ENCODE measurements around the gene PSMA6. TPM values are rescaled to one million over a fixed set of nuclear protein-coding genes. Genes with fewer than 3 reads are reported as not detected.

The PSMA6 gene
- total and polyA plus RNA-seq, 2 of the 13 experiments (the other 11 are each of a cell fraction or from before 2014, with no cell fraction given) = 525 to 1,109 TPM

GRCh38 chr14:35362911-35363374, 70.8 kb downstream of the PSMA6 start (continued):
- TF ChIP-seq ZFX (CRISPR knock-in tag; IDR thresholded peaks at IDR 0.05; ENCODE audit: low read depth) (peak; percentile 56; the same call in 1 of the 2 replicates), MBD4 (IDR thresholded peaks at IDR 0.05; ENCODE audit: borderline replicate concordance, low read length) (no peak), BATF2 (CRISPR knock-in tag; IDR thresholded peaks at IDR 0.05) (no peak), IKZF1 (IDR thresholded peaks at IDR 0.05) (no peak), ZNF652 (CRISPR knock-in tag; IDR thresholded peaks at IDR 0.05; ENCODE audit: borderline replicate concordance, low read depth) (no peak), ZNF780A (CRISPR knock-in tag; IDR thresholded peaks at IDR 0.05) (peak; percentile 53; the same call in 1 of the 2 replicates), FOSL2 (CRISPR knock-in tag; IDR thresholded peaks at IDR 0.05) (no peak), SOX6 (IDR thresholded peaks at IDR 0.05) (no peak), SOX6 (CRISPR knock-in tag; IDR thresholded peaks at IDR 0.05) (no peak), ZIK1 (CRISPR knock-in tag; IDR thresholded peaks at IDR 0.05; ENCODE audit: borderline replicate concordance, low read depth) (0 out of 2 replicates have a peak, but pooled peaks have one; percentile 34), RFXAP (CRISPR knock-in tag; IDR thresholded peaks at IDR 0.05; ENCODE audit: borderline replicate concordance) (no peak), ZNF253 (CRISPR knock-in tag; IDR thresholded peaks at IDR 0.05; ENCODE audit: borderline replicate concordance) (no peak), ZNF777 (CRISPR knock-in tag; IDR thresholded peaks at IDR 0.05) (no peak), JUND (CRISPR knock-in tag; IDR thresholded peaks at IDR 0.05) (no peak), CBX5 (CRISPR knock-in tag; IDR thresholded peaks at IDR 0.05; ENCODE audit: borderline replicate concordance) (no peak; the same call in 1 of the 2 replicates), NFE2 (CRISPR knock-in tag; IDR thresholded peaks at IDR 0.05) (no peak), TBX3 (IDR thresholded peaks at IDR 0.05; ENCODE audit: borderline replicate concordance) (no peak), MYPOP (CRISPR knock-in tag; IDR thresholded peaks at IDR 0.05) (no peak), ATF6 (CRISPR knock-in tag; conservative IDR thresholded peaks at IDR 0.05) (no peak), SNAPC5 (CRISPR knock-in tag; IDR thresholded peaks at IDR 0.05; ENCODE audit: borderline replicate concordance) (no peak), ZNF746 (CRISPR knock-in tag; IDR thresholded peaks at IDR 0.05) (no peak), ZNF382 (CRISPR knock-in tag; IDR thresholded peaks at IDR 0.05; ENCODE audit: borderline replicate concordance) (no peak), KLF12 (CRISPR knock-in tag; IDR thresholded peaks at IDR 0.05; ENCODE audit: borderline replicate concordance) (no peak), SP5 (CRISPR knock-in tag; IDR thresholded peaks at IDR 0.05; ENCODE audit: borderline replicate concordance, low read depth) (no peak), POLR2AphosphoS2 (IDR thresholded peaks at IDR 0.05; ENCODE audit: low read depth, low read length) (no peak), SATB2 (CRISPR knock-in tag; IDR thresholded peaks at IDR 0.05) (no peak), GABPB1 (CRISPR knock-in tag; IDR thresholded peaks at IDR 0.05) (no peak), ZNF224 (CRISPR knock-in tag; IDR thresholded peaks at IDR 0.05) (no peak), ISX (CRISPR knock-in tag; conservative IDR thresholded peaks at IDR 0.05) (no peak), HOXA9 (CRISPR knock-in tag; IDR thresholded peaks at IDR 0.05; ENCODE audit: borderline replicate concordance) (peak; percentile 81; the same call in 1 of the 2 replicates), CHCHD3 (CRISPR knock-in tag; IDR thresholded peaks at IDR 0.05) (no peak)
